C4-2B (cell line): Measurements from ENCODE around the gene FRMPD1.

Source experiments
- ZFX ChIP-seq: fragments of 450-650 bp; IDR thresholded peaks from 2 replicates; pipeline ENCODE4 v1.6.1; 2017
- TF ChIP-seq, protein P1 (sequence below): fragments of 450-650 bp; conservative IDR thresholded peaks from 2 replicates; pipeline ENCODE4 v1.5.1; 2017; ENCODE audit warnings: mild to moderate bottlenecking

GRCh38 chr9:37663926-37664325, 13.2 kb downstream of the FRMPD1 start:
- TF ChIP-seq, protein P1, sequence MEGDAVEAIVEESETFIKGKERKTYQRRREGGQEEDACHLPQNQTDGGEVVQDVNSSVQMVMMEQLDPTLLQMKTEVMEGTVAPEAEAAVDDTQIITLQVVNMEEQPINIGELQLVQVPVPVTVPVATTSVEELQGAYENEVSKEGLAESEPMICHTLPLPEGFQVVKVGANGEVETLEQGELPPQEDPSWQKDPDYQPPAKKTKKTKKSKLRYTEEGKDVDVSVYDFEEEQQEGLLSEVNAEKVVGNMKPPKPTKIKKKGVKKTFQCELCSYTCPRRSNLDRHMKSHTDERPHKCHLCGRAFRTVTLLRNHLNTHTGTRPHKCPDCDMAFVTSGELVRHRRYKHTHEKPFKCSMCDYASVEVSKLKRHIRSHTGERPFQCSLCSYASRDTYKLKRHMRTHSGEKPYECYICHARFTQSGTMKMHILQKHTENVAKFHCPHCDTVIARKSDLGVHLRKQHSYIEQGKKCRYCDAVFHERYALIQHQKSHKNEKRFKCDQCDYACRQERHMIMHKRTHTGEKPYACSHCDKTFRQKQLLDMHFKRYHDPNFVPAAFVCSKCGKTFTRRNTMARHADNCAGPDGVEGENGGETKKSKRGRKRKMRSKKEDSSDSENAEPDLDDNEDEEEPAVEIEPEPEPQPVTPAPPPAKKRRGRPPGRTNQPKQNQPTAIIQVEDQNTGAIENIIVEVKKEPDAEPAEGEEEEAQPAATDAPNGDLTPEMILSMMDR, result no peak
- no peak for TF ChIP-seq ZFX
